Glutamatergic neuron (in vitro differentiated cells): ENCODE data around the gene TLE1. TPM values are rescaled to one million over a fixed set of nuclear protein-coding genes. Genes with fewer than 3 reads are reported as not detected.

Experiments used
- DNase-seq: peaks from one replicate; pipeline ENCODE4 v3.0.0; 2022
- H3K27ac Mint-ChIP-seq: one replicate; pipeline ENCODE4 v1.8.0; 2020; ENCODE audit warnings: mild to moderate bottlenecking, mixed read lengths, inconsistent platforms; ENCODE audit not compliant: unreplicated experiment
- H3K27me3 Mint-ChIP-seq: one replicate; pipeline ENCODE4 v1.8.0; 2020; ENCODE audit warnings: mild to moderate bottlenecking, moderate library complexity, mixed read lengths, inconsistent platforms; ENCODE audit not compliant: unreplicated experiment
- H3K36me3 Mint-ChIP-seq: one replicate; pipeline ENCODE4 v1.8.0; 2020; ENCODE audit warnings: mild to moderate bottlenecking, mixed read lengths, inconsistent platforms; ENCODE audit not compliant: unreplicated experiment
- H3K4me1 Mint-ChIP-seq: one replicate; pipeline ENCODE4 v1.8.0; 2020; ENCODE audit warnings: mild to moderate bottlenecking, low read depth, mixed read lengths, inconsistent platforms; ENCODE audit not compliant: unreplicated experiment
- H3K4me3 Mint-ChIP-seq: one replicate; pipeline ENCODE4 v1.8.0; 2020; ENCODE audit warnings: mild to moderate bottlenecking, mixed read lengths, inconsistent platforms; ENCODE audit not compliant: unreplicated experiment
- H3K9me3 Mint-ChIP-seq: one replicate; pipeline ENCODE4 v1.8.0; 2020; ENCODE audit warnings: mild to moderate bottlenecking, moderate library complexity, mixed read lengths, inconsistent platforms; ENCODE audit not compliant: unreplicated experiment
- total RNA-seq: library from RNA; stranded (reverse); fragmentation: NEBNext Ultra II Directional; extraction: Animal tissue kit (Norgen Biotek cat#: 25700); gene quantifications from one replicate; pipeline ENCODE4 v1.2.1, GENCODE V29; 2021; ENCODE audit not compliant: unreplicated experiment
- TF ChIP-seq, protein P1 (sequence below): fragments of 200-600 bp; sonication (generic); IDR thresholded peaks from one replicate; pipeline ENCODE4 v1.5.0; 2021; ENCODE audit not compliant: partially characterized antibody, unreplicated experiment

The TLE1 gene
- total RNA-seq, 1 donor from 2014 or later, result 345 TPM

DNA sequence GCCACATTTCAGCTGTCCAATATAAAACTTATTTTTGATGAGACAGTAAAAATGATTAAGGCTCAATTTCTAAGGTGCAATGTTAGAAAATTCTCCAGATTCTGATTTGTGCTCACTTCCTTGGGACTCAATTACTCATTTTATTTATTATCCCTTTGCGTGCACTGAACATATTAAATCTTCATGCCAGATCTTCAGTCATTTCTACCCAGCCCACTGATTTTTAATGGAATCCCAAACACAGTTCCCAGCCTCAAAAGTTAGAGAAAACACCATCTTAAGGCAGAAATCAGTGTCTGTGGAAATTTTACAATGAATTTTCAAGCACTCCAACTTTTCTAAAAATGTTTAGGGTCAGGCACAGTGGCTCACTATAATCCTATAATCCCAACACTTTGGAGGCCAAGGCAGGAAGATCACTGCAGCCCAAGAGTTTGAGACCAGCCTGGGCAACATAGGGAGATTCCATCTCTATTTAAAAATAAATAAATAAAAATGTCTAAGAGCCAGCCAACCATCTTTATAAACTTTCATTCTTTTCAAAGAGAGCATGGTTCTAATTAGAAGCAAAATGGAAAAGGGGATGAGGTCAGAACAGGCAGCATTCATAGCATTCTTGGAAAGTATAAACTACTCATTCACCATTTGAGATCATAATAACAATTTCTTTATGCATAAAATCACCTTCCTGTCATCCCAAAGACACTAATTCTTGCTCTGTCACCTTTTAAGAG lies 53.7 kb downstream of the TLE1 start:
- Mint-ChIP-seq H3K9me3 (peaks cover 12% of the 10 kb centered on the region), H3K27me3 (peaks cover 7% of the 10 kb centered on the region), H3K4me1 (peaks cover 56% of the 10 kb centered on the region), H3K4me3 (peak overlapping the region; percentile 73), H3K27ac (peak overlapping the region; percentile 88), H3K36me3 (peaks cover 4% of the 10 kb centered on the region)
- TF ChIP-seq, protein P1, sequence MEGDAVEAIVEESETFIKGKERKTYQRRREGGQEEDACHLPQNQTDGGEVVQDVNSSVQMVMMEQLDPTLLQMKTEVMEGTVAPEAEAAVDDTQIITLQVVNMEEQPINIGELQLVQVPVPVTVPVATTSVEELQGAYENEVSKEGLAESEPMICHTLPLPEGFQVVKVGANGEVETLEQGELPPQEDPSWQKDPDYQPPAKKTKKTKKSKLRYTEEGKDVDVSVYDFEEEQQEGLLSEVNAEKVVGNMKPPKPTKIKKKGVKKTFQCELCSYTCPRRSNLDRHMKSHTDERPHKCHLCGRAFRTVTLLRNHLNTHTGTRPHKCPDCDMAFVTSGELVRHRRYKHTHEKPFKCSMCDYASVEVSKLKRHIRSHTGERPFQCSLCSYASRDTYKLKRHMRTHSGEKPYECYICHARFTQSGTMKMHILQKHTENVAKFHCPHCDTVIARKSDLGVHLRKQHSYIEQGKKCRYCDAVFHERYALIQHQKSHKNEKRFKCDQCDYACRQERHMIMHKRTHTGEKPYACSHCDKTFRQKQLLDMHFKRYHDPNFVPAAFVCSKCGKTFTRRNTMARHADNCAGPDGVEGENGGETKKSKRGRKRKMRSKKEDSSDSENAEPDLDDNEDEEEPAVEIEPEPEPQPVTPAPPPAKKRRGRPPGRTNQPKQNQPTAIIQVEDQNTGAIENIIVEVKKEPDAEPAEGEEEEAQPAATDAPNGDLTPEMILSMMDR, result no peak
- no peak for DNase-seq

DNA sequence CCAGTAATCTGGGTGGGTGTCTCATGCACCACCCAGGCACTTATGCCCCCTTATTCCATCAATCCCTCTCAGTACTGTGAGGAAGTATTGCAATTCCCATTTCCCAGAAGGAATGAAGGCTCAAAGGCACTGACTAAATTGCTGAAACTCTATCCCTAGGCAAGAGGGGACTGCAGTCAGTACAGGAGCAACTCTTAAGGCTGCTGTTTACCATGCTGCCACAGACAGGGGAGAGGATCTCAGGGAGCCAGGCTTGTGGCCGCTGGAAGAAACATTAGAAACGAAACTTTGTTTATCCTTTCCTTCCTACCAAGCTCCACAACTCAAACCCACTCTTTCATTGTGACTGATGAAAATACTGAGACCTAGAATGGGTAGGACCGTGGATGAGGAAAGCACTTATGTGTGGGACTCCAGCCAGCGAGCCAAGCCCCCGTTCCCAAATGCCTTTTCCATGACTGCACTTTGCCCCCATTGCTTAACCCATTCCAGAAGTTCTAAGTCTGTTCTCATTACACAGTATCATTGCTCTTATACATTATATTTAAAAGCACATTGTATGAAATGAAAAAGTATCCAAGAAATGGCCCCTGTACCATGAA lies 54.3 kb downstream of the TLE1 start:
- Mint-ChIP-seq H3K27ac (peak overlapping the region; percentile 88), H3K9me3 (peaks cover 11% of the 10 kb centered on the region), H3K4me3 (peak overlapping the region; percentile 73), H3K27me3 (peaks cover 5% of the 10 kb centered on the region), H3K4me1 (peaks cover 52% of the 10 kb centered on the region), H3K36me3 (peaks cover 4% of the 10 kb centered on the region)
- no peak for DNase-seq
- TF ChIP-seq, protein P1, result no peak

DNA sequence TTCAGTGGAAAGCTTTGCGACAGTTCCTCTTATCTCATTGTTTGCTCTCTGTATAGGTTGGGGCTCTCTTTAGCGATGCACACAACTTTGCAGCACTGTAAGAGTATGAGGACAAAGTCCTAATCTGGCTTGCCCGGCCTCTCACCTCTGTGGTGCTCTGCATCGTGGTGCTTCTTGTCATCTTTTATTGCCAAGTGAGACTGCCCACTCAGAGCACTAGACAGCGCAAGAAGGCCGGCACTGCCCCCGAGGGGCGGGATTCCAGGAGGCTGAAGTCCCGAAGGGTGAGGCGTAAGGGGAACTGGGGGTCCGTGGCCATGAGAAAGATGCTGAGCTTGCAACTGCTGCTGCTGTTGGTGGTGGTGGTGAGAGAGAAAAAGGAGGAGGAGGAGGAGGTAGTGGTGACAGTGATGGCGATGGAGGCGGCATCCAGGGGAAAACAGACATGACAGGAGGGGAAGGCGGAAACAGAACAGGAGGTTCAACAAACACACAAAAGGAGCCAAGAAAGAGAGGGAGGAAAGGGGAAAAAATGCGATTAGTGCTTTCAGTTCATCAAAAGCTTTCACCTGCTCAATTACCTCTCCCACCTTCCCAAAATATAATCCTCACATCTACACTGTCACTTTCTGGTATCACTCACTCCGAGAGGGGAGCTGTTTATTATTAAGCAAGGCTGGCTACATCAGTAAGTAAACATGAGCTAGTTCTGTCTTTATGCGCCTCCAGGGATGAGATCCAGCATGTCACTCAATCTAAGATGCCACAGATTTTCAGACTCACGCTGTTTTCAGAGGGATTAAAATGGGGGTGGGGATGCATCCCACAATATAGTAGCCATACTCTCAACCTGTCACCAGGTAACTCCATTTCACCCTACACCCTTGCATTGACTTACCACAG lies 55.1 kb downstream of the TLE1 start:
- peak; percentile 37 for DNase-seq
- H3K9me3 Mint-ChIP-seq, result peaks cover 10% of the 10 kb centered on the region
- H3K4me1 Mint-ChIP-seq, result peaks cover 54% of the 10 kb centered on the region
- H3K27me3 Mint-ChIP-seq, result peaks cover 6% of the 10 kb centered on the region
- H3K4me3 Mint-ChIP-seq, result peak overlapping the region; percentile 73
- peaks cover 4% of the 10 kb centered on the region for H3K36me3 Mint-ChIP-seq
- TF ChIP-seq, protein P1, result no peak
- peak overlapping the region; percentile 88 for H3K27ac Mint-ChIP-seq

DNA sequence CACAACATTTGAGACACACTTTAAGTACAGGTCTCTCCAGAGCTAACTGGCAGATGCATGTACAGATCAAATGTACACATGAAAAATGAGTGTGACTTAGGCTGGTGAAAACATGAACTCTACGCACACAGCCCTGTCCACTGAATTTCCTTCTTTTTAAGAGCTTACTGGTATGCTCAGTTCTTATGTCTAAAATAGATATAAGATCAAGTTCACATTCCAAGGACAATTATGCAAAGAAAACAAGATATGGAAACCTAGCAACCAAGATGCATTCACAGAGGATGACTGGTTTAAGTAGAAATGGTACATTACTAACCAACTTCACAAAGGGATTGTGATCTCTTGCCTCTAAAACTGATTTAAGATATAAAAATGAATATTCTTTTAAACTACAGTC lies 56.7 kb downstream of the TLE1 start:
- H3K4me1 Mint-ChIP-seq, result peaks cover 60% of the 10 kb centered on the region
- peaks cover 9% of the 10 kb centered on the region for H3K27me3 Mint-ChIP-seq
- DNase-seq, result no peak
- no peak overlapping the region for H3K4me3 Mint-ChIP-seq
- TF ChIP-seq, protein P1, result no peak
- H3K27ac Mint-ChIP-seq, result no peak overlapping the region
- H3K9me3 Mint-ChIP-seq, result peaks cover 6% of the 10 kb centered on the region
- H3K36me3 Mint-ChIP-seq, result peaks cover 4% of the 10 kb centered on the region
